GM18870 (cell line): ENCODE measurements around the gene ARHGDIB.
A peak's percentile ranks its signal among the peaks of the same experiment; 100 is the strongest.

Experiments used
- ATAC-seq: cut with Tn5 transposase; IDR thresholded peaks from one replicate; pipeline ENCODE4 v1.9.1; 2021; ENCODE audit warnings: moderate library complexity; ENCODE audit not compliant: unreplicated experiment

ARHGDIB gene

DNA sequence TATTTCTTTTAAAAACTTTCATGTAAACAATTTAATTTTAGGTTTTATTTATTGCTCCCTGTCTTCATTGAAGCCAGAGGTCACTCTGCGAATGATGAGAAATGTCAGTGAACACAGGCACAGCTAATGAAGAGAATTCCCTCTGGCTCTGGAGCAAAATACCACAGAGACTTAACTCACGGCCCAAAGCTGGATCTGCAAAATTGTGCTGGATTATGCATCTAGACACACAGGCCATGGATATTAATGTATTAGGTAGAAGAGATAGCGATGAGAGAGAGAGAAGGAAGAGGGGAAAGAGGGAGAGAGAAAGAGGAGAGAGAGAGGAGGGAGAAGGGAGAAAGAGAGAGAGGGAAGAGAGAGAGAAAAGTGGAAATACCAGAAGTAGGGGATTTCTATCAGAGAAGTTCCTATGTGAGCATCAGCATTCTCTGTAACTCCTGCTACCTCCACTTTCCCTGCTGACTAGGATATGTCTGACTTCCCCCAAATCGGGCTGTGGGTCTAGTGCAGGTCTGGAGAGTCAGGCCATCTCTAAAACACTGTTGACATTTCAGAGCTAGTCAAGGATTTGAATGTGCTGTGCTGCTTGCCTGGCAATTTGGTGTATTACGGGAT, 3.7 kb downstream of the ARHGDIB start:
- no peak for ATAC-seq

DNA sequence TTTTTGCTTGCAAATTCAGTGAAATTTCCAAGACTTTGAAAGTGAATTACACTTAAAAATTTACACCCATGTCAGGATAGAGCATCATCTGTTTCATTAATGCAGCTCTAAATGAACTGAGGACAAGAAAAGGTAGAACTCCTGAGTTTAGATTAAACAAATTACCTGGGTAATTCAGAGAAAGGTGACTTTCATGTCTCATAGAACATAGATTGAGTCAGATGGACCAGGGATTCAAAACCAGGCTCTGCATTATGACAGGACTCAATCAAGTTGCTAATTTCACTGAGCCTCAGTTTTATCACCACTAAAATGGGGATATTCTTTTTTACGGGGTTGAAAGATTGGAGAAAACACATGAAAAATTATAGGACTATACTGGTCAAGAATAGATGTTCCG, 4.5 kb downstream of the ARHGDIB start:
- no peak for ATAC-seq

DNA sequence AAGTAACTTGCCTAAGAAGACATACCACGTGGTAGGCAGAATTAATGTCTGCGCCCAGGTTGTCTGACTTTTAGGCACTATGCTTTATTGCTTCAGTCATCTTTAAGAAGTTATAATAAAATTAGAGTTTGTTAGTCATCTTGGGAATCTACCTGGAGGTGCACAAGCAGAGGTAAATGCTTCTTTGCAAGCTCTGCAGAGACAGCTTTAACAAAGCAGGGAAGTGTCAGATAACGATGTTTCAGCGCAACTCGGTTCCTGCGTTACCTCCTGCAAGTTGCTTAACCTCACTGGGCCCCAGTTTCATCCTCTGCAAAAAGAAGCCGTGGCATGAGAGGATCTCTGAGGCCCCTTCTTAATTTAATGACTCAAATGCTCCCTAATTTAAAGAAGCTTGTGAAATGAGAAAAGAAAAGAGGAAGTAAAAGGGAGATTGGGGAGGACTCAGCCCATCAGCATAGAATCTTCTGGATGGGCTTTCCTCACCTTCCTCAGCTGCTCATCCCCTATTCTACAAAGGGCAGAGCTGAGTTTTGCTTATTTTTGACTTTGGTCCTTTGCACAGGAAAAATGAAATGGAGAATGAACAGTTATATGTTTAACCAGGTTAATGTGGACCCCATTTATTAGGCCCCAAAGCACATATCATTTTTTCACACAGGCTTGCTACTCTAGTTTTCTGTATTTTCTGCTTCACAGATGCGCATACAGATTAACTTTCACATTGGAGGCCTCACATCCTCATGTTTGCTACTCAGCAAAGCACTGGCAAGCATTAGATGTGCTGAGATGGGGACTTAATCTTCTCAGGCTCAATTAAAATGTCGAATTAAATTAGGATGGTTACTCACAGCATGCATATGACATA, 5.1 kb downstream of the ARHGDIB start:
- ATAC-seq = peak; percentile 40

DNA sequence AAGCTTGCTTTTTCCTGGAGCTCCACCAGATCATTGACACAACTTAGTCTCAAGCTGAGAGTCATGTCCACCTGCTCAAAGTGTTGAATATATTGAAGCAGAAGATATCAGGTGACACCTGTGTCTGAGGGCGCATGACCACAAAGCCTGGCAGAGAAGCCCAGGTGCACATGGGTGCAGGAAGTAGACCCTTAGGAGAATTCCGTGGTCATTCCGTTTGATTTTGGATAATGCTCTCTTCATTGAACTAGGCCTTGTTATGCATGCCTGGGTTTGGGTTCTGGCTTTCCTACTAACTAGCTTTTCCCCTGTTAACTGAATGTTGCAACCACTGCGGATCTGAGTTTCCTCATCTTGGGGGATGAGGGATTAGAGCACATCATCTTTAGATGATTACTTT, 7.1 kb downstream of the ARHGDIB start:
- ATAC-seq = no peak

DNA sequence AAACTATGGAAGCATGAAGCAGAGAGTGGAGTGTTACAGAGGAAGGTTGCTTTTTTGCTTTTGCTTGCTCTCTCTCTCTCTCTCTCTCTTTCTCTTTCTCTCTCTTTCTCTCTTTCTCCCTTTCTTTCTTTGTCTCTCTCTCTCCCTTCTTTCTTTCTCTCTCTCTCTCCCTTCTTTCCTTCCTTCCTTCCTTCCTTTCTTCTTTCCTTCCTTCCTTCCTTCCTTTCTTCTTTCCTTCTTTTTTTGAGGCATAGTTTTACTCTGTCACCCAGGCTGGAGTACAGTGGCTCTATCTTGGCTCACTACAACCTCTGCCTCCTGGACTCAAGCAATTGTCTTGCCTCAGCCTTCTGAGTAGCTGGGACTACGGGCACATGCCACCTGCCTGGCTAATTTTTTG, 7.6 kb downstream of the ARHGDIB start:
- no peak for ATAC-seq

DNA sequence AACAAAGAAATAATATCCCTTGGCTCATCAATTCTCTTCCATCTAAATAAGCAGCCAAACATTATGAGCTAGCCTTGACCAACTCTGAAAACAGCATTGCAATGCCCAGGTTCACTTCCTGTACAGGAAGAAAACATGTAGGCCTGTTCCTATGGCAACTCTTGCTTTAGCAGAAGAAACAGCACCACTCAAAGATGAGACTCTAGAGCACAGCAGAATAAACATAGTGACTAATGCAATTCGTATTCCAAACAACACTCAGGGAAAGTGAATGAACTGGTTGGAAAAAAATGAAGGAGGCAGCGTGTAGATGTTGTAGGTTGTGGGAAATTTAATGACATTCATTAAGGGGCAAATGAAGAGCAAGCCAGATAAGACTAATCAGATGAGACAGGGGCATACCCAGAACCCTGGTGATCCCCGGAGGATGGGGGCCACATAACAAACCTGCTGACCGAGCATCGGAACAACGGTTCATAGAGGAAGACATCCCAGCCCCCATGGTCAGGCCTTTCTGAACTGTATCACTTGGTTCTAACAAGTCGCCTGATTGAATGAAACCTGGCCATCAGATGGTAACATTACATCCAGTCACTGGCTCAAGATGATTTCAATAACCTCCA, 9.0 kb downstream of the ARHGDIB start:
- ATAC-seq = peak; percentile 62

DNA sequence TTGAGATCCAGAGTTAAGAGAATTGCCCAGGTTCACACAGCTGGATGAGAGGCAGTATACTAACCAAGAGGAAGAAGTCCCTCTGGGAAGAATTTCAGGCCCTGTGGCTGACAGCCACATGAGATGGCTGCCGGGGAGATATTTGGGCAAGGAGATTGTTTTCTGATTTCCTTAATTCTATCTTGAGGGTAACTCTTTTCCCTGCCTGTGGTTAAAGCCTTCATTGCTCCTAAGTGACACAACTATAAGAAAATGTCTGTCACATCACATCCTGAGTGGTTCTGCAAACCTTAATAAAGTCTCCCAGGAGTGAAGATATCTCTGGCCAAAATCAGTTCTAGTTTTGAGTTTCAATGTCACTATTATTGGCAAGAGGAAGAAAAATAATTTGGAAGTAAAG, 9.6 kb downstream of the ARHGDIB start:
- ATAC-seq = no peak

DNA sequence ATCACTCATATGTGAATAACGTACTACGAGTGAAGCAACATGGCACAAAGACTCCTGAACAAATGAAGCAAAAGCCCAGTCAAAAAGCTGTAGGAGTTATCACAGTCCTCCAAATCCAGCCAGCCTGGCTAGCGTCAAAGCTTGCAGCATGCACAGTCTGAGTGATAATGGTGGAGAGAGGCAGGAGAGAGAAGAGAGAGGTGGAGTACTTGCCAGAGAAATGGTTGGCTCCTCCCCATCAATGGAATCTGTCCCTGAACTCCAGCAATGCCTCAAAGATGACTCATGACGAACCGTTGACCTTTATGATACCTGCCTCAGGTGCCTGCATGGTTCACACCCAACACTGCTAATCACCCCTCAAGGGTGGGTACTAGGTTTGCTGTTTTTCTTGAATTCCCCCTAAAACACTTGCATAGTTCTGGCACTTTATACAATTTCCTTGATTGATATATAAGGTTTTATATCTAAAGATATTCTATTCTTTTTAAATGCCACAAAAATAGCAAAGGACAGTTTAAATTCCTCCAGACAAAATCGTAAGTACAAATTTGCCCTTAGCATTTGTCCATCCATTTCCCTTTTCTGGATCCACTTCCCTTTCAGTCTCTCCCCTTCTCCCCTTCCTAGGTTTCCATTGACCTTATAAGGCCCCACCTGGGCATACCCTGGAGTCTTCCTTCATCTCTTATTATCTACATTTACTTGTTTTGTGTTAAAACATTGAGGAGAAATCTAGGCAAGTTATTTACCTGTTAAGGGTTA, 10.2 kb downstream of the ARHGDIB start:
- no peak for ATAC-seq

DNA sequence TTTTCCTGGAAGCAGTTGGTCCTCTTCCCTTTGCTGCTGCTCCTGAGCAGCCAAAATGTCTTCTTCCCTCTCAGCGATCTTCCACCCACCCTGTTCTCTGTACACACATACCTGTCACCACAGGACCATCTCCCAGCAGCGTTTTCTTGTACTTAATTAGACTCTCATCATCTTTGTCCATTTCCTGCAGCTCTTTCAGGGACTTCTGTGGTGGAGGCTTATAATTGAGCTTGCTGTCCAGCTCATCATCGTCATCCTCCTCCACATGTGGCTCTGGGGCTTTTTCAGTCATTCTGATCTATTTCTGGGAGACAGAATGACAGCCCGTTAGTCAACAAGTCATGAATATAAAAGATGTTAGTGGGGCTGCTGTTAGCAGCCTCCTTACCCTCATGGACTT, 11.0 kb downstream of the ARHGDIB start:
- no peak for ATAC-seq

DNA sequence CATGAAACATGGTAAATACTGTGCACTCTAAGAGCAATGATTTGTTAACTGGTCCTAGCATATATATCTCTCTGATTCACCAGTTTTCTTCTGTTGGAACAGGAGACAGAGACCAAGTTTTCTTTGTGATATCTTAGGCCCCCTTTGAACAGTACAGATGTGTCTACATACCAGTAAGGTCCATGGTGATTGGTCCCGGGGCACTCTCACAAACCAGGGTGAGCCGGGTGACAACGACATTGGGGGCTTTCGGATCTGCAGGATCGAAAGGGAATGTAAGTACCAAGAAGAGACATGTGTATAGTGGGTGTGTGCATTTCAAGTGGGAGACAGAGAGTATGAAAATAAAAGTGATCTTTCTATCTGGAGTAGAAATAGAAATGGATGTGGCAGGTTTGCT, 11.8 kb downstream of the ARHGDIB start:
- no peak for ATAC-seq

DNA sequence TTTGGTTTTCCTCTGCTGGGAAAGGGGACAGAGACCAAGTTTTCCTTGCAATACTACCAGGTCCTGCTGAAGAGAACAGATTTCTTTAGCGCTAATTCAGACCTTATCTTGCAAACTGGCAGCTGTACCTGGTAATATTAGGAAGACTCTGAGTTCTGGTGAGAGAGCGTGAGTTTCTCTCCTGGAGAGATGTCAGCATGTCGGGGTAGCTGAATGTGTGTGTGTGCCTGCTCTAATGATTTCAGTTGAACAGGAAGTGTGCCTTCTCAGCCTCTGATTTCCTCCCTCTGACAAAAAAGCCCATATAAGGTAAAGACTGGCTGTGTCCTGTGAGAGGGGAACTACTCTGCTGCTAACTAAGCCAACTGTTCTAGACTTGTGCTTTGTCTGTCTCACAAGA, 12.7 kb downstream of the ARHGDIB start:
- ATAC-seq = peak; percentile 94

DNA sequence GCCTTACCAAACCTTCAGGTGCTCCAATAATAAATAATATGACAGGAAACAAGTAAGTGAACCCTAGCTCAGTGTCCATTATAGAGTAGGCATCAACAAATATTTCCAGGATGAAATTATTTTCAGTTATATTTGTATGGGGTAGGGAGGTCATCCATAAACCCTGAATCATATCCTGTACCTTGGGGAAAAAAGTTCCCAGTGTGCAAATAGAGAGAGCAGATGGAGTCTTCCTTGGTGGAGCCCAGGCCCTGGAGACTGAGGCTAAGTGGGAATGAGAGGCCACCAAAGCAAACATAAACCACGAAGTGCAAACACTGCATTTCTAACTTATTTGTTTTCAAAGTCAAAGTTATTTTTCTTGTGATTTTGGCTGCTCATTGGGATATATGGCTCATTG, 14.5 kb downstream of the ARHGDIB start:
- no peak for ATAC-seq

DNA sequence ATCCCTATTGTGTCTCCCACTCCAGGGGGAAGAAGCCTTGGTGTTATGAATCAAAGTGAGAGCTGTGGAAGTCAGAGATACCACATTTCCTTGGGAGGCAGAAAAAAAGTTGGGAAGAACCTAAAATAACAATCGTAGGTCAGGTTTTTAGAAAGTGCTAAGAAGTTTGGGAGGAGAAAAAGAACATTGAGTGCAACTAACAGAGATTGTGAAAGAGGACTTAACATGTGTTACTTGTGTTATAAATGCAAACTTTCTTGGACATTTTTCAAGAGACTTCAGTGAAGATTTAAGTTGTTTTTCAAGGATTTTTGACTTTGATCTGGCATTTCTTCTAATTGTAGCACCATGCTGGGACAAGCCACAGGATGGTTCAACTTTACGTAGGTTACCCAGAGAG, 15.2 kb downstream of the ARHGDIB start:
- no peak for ATAC-seq

DNA sequence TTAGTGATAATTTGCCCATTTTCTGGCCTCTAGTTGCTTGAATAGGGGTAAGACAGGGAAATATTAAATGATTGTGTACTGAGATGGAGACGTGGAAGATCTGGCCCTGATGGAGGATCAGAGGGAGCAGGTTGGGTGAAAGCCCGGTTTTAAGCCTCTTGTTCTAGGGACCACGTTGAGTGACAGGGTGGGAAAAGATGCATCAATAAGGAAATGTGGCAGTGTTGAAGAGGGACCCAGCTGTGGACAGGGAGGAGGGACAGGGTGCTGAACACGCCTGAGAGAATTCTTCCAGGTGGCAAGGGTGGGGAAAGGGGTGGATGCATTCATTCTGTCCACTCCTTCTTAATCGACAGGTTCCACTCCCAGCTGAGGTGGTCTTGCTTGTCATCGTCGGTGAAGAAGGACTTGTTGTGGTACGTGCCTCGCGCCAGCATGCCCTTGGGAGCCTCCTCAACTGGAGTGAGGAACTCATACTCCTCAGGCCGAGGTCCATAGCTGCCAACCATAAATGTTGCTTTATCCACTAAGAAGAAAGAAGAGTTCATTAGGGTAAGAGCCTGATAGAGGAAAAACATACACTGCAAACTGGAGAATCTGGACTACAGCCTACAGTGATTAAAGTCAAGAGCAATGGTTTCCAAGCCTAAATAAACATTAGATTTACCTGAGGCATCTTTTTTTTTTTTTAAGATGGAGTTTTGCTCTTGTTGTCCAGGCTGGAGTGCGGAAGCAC, 19.0 kb downstream of the ARHGDIB start:
- ATAC-seq = no peak

DNA sequence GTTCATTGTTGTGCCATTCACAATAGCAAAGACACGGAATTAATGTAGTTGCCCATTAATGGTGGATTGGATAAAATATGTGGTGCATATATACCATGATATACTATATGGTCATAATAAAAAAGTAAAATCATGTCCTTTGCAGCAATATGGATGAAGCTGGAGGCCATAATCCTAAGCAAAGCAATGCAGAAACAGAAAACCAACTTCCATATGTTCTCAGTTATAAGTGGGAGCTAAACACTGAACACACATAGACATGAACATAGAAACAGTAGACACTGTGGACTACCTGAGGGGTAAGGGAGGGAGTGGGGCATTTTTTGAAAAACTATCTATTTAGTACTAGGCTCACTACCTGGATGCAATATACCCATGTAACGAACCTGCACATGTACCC, 20.0 kb downstream of the ARHGDIB start:
- ATAC-seq = no peak

DNA sequence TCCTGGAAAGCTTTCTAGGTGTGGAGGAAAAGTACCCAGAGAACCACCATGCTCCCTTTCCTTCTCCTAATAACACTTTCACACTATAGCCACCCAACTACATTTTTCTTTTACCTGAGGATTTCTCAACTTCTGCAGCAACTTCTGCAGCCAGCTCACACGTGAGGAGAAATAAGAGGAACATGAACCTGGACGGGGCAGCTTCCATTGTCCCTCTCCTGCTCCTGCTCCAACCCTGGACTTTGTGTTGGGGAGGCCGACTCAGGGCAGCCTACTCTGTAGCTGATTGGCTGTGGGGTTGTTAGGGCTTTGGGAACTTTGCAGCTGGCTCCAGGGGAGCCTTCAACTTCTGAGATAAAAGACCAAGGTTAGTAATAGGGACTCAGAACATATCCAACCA, 23.1 kb downstream of the ARHGDIB start, which contains the start of gene ERP27:
Gene ERP27 (minus strand): TSS at position 237 of the 400 bp plus-strand sequence. CDS start 29 bp downstream, at position 208.
- no peak for ATAC-seq

DNA sequence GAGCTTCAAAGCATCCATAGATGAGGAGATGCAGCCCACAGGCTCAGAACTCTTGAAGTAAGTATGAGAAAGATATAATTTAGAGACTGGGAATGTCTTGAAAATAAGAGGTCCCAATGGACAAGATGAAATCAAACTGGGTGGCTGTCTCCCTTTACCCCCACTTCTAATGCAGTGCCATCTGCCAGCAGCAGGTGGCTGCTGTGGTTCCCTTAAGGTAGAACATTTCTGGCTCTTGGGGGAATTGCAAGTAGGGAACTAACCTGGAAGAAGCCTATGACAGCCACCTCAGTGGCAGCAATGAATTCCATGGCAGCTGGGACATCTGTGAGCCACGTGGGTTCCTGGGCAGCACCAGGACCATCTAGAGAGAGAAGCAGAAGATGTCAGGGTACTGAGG, 23.7 kb downstream of the ARHGDIB start:
- no peak for ATAC-seq

DNA sequence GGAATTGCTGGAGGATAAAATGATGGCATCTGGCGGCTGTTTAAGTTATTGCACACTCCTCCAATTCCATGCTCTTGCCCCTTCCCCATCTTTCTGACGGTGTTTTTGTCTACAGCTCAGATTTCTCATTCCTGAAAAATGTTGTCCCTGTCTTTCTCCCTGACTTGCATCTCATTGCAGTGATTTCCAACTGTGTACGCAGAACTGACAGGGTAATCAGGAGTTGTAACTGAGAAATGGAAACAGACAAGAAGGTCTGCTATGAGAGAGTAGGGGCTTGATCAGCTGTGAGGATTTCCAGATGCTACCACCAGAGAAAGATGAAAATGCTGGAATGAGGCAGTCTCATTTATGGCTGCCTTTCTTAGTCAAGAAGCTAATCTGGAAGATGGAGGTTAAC, 24.4 kb downstream of the ARHGDIB start:
- ATAC-seq = no peak

DNA sequence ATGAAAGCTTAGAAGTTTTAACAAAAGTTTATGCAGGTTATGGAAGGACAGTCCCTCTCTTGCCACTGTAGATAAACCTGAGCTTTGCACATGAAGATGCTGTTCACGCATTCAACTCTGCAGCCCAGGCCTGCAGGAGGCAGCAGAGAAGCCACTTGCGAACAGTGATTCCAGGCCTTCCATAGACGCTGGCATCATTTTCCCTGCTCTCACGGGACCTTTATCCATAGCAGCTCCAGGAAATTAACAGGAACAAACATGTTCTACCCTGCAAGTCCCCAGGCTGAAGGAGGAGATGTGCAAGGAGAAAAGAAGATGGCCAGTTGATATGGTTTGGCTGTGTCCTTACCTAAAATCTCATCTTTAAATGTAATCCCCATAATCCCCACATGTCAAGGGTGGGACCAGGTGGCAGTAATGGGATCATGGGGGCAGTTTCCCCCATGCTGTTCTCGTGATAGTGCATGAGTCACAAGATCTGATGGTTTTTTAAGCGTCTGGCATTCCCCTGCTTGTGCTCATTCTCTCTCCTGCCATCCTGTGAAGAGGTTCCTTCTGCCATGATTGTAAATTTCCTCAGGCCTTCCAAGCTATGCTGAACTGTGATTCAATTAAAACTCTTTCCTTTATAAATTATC, 25.1 kb downstream of the ARHGDIB start:
- no peak for ATAC-seq

DNA sequence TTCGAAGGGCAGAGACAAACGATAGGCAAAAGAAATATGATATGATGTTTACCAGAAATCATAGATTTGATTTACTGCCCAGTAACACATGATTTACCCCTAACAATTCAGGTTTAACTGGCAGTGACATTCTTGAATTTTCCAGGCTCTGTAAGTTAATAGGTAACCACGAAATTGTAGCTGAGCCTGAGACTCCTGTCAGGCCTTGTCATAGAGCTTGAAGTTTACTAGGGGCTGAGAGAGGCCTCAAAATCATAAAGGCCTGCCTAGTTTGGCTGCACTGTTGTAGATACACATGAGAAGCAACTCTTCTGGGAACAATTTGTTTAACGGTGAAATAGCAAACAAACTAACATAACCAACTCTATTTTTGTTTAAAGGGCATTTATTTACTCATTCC, 26.4 kb downstream of the ARHGDIB start:
- ATAC-seq = no peak
